Measurements from ENCODE around the gene LRMDA.

DNA sequence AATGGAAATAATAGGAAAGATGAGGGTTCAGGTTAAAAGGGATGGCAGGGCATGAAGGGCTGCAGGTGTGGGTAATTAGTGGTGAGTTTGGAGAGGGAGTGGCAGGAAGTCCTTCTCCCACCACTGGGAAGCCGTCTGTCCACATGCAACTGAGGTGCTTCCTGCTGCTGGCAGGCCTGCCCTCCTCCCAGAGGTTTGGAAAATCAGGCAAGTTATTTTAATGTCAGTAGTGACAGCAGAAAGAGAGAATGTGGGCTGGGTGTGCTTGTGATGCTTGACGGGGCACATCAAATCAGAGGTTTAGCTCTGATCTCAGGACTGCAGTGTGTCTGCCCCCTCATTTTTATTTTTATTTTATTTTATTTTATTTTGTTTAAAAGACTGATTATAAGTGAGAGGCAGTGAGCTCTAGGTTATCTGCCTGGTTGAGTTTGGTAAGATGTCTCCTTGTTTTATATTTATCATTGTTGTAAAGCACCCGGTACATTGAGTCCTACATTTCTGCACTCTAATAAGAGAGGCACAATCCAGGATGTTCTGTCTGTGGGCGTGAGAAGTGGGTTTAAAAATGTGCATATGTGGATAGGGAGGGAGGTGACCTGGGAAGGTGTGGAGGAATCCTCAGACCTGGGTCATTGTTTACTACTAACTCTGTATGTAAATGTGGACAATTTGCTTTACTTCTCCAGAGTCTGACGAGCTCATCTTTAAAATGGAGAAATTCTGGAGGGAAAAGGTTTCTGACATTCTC is 504.4 kb downstream of the LRMDA start:
- TF ChIP-seq, protein P1, sequence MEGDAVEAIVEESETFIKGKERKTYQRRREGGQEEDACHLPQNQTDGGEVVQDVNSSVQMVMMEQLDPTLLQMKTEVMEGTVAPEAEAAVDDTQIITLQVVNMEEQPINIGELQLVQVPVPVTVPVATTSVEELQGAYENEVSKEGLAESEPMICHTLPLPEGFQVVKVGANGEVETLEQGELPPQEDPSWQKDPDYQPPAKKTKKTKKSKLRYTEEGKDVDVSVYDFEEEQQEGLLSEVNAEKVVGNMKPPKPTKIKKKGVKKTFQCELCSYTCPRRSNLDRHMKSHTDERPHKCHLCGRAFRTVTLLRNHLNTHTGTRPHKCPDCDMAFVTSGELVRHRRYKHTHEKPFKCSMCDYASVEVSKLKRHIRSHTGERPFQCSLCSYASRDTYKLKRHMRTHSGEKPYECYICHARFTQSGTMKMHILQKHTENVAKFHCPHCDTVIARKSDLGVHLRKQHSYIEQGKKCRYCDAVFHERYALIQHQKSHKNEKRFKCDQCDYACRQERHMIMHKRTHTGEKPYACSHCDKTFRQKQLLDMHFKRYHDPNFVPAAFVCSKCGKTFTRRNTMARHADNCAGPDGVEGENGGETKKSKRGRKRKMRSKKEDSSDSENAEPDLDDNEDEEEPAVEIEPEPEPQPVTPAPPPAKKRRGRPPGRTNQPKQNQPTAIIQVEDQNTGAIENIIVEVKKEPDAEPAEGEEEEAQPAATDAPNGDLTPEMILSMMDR (conservative IDR thresholded peaks at IDR 0.05; ENCODE audit: low read depth, low read length): no peak
- no peak for TF ChIP-seq EZH2 (IDR thresholded peaks at IDR 0.05; ENCODE audit: borderline replicate concordance, low read depth, low read length, poor library complexity, severe bottlenecking)
